DOHH2 (cell line): ENCODE measurements around the gene ETHE1.
A peak's percentile ranks its signal among the peaks of the same experiment; 100 is the strongest.
"Not testable (repeated sequence)": the region's sequence is repeated elsewhere in the genome, so short reads cannot be mapped to it uniquely, and the experiment has no call there.

ENCODE experiments used
- H3F3A ChIP-seq: fragments of 200-600 bp; sonication (generic), shearing (Covaris generic); 2 replicates; pipeline ENCODE4 v1.6.0; 2016; ENCODE audit warnings: antibody characterized with exemption, mild to moderate bottlenecking; ENCODE audit not compliant: control insufficient read depth, insufficient read depth
- H3K27ac ChIP-seq: fragments of 200-600 bp; sonication (generic); 2 replicates; pipeline ENCODE4 v1.5.1; 2014; ENCODE audit warnings: low read depth, mild to moderate bottlenecking, low read length, moderate library complexity
- H3K27me3 ChIP-seq: fragments of 200-600 bp; sonication (generic); 2 replicates; pipeline ENCODE4 v1.6.1; 2014; ENCODE audit warnings: mild to moderate bottlenecking, low read length, mixed read lengths; ENCODE audit not compliant: control insufficient read depth
- H3K36me3 ChIP-seq: fragments of 200-600 bp; sonication (generic); 2 replicates; pipeline ENCODE4 v1.6.1; 2014; ENCODE audit warnings: mild to moderate bottlenecking, low read length, moderate library complexity, mixed read lengths; ENCODE audit not compliant: control insufficient read depth
- H3K4me1 ChIP-seq: fragments of 200-600 bp; sonication (generic); 2 replicates; pipeline ENCODE4 v1.6.1; 2014; ENCODE audit warnings: mild to moderate bottlenecking, low read length, mixed read lengths; ENCODE audit not compliant: control insufficient read depth
- H3K4me2 ChIP-seq: fragments of 200-600 bp; sonication (generic); 2 replicates; pipeline ENCODE4 v1.6.0; 2014; ENCODE audit warnings: mild to moderate bottlenecking, low read length, moderate library complexity
- H3K4me3 ChIP-seq: fragments of 200-600 bp; sonication (generic); 2 replicates; pipeline ENCODE4 v1.5.1; 2014; ENCODE audit warnings: mild to moderate bottlenecking, low read length, mixed read lengths
- H3K79me2 ChIP-seq: fragments of 200-600 bp; sonication (generic); 2 replicates; pipeline ENCODE4 v1.6.1; 2014; ENCODE audit warnings: mild to moderate bottlenecking, low read length, mixed read lengths; ENCODE audit not compliant: control insufficient read depth
- H3K9me2 ChIP-seq: fragments of 200-600 bp; sonication (generic); replicated peaks from 2 replicates; pipeline ENCODE4 v1.6.1; 2014; ENCODE audit warnings: mild to moderate bottlenecking, low read length, mixed read lengths; ENCODE audit not compliant: control insufficient read depth
- H3K9me3 ChIP-seq: fragments of 200-600 bp; sonication (generic); 2 replicates; pipeline ENCODE4 v1.6.1; 2014; ENCODE audit warnings: antibody characterized with exemption, low read length, mixed read lengths; ENCODE audit not compliant: control insufficient read depth, insufficient read depth
- H4K20me1 ChIP-seq: fragments of 200-600 bp; sonication (generic); 2 replicates; pipeline ENCODE4 v1.6.0; 2014; ENCODE audit warnings: low read depth, mild to moderate bottlenecking, antibody characterized with exemption, low read length, moderate library complexity; ENCODE audit not compliant: control insufficient read depth, insufficient read depth
- EZH2phosphoT487 ChIP-seq: fragments of 200-600 bp; sonication (generic); IDR thresholded peaks from 2 replicates; pipeline ENCODE4 v1.6.1; 2017; ENCODE audit warnings: borderline replicate concordance, mild to moderate bottlenecking, antibody characterized with exemption, low read length, moderate library complexity, mixed read lengths
- TF ChIP-seq, protein P1 (sequence below): fragments of 200-600 bp; sonication (generic); IDR thresholded peaks from one replicate; pipeline ENCODE4 v1.5.1; 2014; ENCODE audit warnings: antibody characterized with exemption, mild to moderate bottlenecking, low read depth, low read length; ENCODE audit not compliant: poor library complexity, severe bottlenecking

The ETHE1 gene

DNA sequence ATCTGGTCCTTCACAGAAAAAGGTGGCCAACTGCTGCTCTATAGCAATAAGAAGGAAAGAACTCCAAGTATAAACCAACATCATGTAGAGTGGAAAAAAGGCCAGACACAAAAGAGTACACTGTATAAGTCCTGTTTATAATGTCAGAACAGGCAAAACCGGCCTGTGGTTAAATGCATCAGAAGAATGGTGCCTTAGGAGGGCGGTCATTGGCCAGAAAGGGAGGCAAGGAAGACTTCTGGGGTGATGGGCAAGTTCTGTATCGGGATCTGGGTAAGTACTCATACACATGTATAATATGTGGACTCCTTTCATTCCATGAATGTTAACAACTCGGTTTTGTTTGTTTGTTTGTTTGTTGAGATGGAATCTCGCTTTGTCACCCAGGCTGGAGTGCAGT, 4.1 kb downstream of the ETHE1 start:
- Histone ChIP-seq H3F3A (peaks cover 13% of the 10 kb centered on the region), H3K4me3 (no peak overlapping the region), H3K27me3 (peaks cover 19% of the 10 kb centered on the region), H3K9me3 (no peaks in the 10 kb centered on the region), H3K79me2 (no peaks in the 10 kb centered on the region), H3K9me2 (no peaks in the 10 kb centered on the region), H3K4me1 (peaks cover 43% of the 10 kb centered on the region), H3K27ac (no peak overlapping the region), H4K20me1 (no peaks in the 10 kb centered on the region), H3K36me3 (no peaks in the 10 kb centered on the region), H3K4me2 (no peak overlapping the region)
- TF ChIP-seq, protein P1, sequence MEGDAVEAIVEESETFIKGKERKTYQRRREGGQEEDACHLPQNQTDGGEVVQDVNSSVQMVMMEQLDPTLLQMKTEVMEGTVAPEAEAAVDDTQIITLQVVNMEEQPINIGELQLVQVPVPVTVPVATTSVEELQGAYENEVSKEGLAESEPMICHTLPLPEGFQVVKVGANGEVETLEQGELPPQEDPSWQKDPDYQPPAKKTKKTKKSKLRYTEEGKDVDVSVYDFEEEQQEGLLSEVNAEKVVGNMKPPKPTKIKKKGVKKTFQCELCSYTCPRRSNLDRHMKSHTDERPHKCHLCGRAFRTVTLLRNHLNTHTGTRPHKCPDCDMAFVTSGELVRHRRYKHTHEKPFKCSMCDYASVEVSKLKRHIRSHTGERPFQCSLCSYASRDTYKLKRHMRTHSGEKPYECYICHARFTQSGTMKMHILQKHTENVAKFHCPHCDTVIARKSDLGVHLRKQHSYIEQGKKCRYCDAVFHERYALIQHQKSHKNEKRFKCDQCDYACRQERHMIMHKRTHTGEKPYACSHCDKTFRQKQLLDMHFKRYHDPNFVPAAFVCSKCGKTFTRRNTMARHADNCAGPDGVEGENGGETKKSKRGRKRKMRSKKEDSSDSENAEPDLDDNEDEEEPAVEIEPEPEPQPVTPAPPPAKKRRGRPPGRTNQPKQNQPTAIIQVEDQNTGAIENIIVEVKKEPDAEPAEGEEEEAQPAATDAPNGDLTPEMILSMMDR = no peak
- TF ChIP-seq EZH2phosphoT487 = no peak

DNA sequence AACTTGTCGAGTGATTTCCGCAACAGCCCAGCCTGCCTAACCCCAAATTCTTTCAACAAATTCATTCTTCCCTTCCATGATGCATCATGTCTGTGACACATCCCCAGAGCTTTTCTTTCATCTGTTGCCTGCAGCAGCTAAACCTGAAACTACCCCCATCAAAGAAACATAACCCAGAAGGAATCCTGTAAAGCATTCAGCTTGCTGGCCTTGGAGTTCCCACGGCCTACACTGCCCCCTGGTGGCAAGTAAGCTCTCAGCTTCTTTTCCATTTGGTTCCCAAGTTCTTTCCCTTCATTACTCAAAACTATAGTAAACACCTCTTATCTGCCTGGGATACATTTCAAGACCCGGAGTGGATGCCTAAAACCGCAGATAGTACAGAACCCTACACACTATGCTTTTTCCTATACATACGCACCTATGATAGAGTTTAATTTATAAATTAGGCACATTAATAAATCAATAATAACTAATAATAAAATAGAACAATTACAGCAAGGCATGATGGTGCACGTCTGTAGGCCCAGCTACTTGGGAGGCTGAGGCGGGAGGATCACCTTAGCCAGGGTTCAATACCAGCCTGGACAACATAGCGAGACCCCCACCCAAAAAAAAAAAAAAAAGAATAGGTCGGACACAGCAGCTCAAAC, 7.4 kb downstream of the ETHE1 start:
- Histone ChIP-seq H3K4me1 (peaks cover 19% of the 10 kb centered on the region), H3K4me3 (no peak overlapping the region), H3K27me3 (no peaks in the 10 kb centered on the region), H3K9me3 (no peaks in the 10 kb centered on the region), H3K9me2 (no peaks in the 10 kb centered on the region), H3K4me2 (peak overlapping the region; percentile 20), H3F3A (peaks cover 8% of the 10 kb centered on the region; the same call in 1 of the 2 replicates), H4K20me1 (no peaks in the 10 kb centered on the region), H3K27ac (no peak overlapping the region), H3K36me3 (no peaks in the 10 kb centered on the region), H3K79me2 (no peaks in the 10 kb centered on the region)
- TF ChIP-seq, protein P1 = peak; percentile 84
- no peak for TF ChIP-seq EZH2phosphoT487

DNA sequence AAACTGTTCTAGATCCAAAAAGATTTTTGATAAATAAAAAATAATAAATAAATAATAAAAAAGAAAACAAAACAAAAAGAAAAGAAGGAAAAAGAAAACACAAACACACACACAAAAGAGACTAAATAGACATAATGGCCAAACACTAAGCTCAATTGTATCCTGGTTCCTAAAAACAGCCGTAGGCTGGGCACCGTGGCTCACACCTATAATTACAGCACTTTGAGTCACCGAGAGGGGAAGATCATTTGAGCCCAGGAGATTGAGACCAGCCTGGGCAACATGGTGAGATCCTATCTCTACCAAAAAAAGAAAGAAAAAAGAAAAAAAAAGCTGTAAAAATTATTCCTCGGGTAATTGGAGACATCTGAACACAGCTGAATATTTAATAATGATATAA, 8.9 kb downstream of the ETHE1 start:
- Histone ChIP-seq H3K4me1 (peaks cover 19% of the 10 kb centered on the region), H3K27me3 (no peaks in the 10 kb centered on the region), H3K9me3 (no peaks in the 10 kb centered on the region), H3K79me2 (no peaks in the 10 kb centered on the region), H4K20me1 (no peaks in the 10 kb centered on the region), H3K9me2 (no peaks in the 10 kb centered on the region), H3K4me2 (peak overlapping the region; percentile 20), H3K27ac (no peak overlapping the region), H3F3A (peaks cover 8% of the 10 kb centered on the region; the same call in 1 of the 2 replicates), H3K36me3 (no peaks in the 10 kb centered on the region), H3K4me3 (peak overlapping the region; percentile 19; the same call in 1 of the 2 replicates)
- no peak for TF ChIP-seq EZH2phosphoT487
- TF ChIP-seq, protein P1 = no peak

DNA sequence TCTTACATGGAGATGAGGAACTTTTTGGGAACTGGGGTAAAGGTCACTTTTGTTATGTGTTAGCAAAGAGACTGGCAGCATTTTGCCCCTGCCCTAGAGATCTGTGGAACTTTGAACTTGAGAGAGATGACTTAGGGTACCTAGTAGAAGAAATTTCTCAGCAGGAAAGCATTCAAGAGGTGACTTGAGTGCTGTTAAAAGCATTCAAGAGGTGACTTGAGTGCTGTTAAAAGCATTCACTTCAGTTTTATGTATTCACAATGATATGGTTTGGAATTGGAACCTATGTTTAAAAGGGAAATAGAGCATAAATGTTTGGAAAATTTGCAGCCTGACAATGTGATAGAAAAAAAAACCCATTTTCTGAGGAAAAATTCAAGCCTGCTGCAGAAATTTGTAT, 14.6 kb downstream of the ETHE1 start:
- H3K4me3 ChIP-seq, H3F3A ChIP-seq, H3K27me3 ChIP-seq, H3K4me2 ChIP-seq, H3K9me3 ChIP-seq, H4K20me1 ChIP-seq, H3K79me2 ChIP-seq, H3K36me3 ChIP-seq, H3K27ac ChIP-seq, H3K9me2 ChIP-seq, H3K4me1 ChIP-seq: not testable (repeated sequence)
